GM06990 (cell line): ENCODE measurements around the gene ACOT7.

ENCODE experiments used
- DNase-seq: peaks from one replicate; pipeline ENCODE4 v3.0.0-alpha.2; 2011; ENCODE audit not compliant: insufficient read length; ENCODE audit errors: extremely low read depth
- H3K27me3 ChIP-seq: replicated peaks from 2 replicates; pipeline ENCODE4 v1.6.0; 2011; ENCODE audit warnings: low read length; ENCODE audit not compliant: control insufficient read depth, insufficient read depth
- H3K36me3 ChIP-seq: 2 replicates; pipeline ENCODE4 v1.5.1; 2011; ENCODE audit warnings: low read length; ENCODE audit not compliant: control insufficient read depth, insufficient read depth
- H3K4me3 ChIP-seq: replicated peaks from 2 replicates; pipeline ENCODE4 v1.5.1; 2011; ENCODE audit warnings: low read depth, mild to moderate bottlenecking, control low read depth, low read length
- CTCF ChIP-seq: IDR thresholded peaks from 2 replicates; pipeline ENCODE4 v1.5.1; 2011; ENCODE audit warnings: low read length, control low read depth, mild to moderate bottlenecking, inconsistent platforms; ENCODE audit not compliant: insufficient read depth, poor library complexity, severe bottlenecking

Gene ACOT7

GRCh38 chr1:6248161-6248776, 145.3 kb downstream of the ACOT7 start:
- Histone ChIP-seq H3K36me3 (no peaks in the 10 kb centered on the region), H3K27me3 (peaks cover 4% of the 10 kb centered on the region; the same call in 1 of the 2 replicates), H3K4me3 (no peak overlapping the region)
- DNase-seq = no peak
- no peak for TF ChIP-seq CTCF

- no peak overlapping the region for H3K4me3 ChIP-seq
- no peak for DNase-seq
- peaks cover 5% of the 10 kb centered on the region; the same call in 1 of the 2 replicates for H3K27me3 ChIP-seq
- H3K36me3 ChIP-seq = no peaks in the 10 kb centered on the region
- no peak for TF ChIP-seq CTCF
These were observed 145.9 kb downstream of the ACOT7 start for GRCh38 chr1:6247651-6248050.

- H3K4me3 ChIP-seq = no peak overlapping the region
- peaks cover 5% of the 10 kb centered on the region; the same call in 1 of the 2 replicates for H3K27me3 ChIP-seq
- peak; percentile 61 for DNase-seq
- TF ChIP-seq CTCF = peak; percentile 89
- no peaks in the 10 kb centered on the region for H3K36me3 ChIP-seq
These were observed 146.8 kb downstream of the ACOT7 start for GRCh38 chr1:6246497-6247467.

GRCh38 chr1:6245869-6246496, 147.6 kb downstream of the ACOT7 start:
- Histone ChIP-seq H3K27me3 (peaks cover 8% of the 10 kb centered on the region; the same call in 1 of the 2 replicates), H3K4me3 (peak overlapping the region; percentile 64), H3K36me3 (no peaks in the 10 kb centered on the region)
- TF ChIP-seq CTCF = no peak
- peak; percentile 55 for DNase-seq

- DNase-seq = peak; percentile 85
- peak; percentile 85 for TF ChIP-seq CTCF
- H3K27me3 ChIP-seq = peaks cover 10% of the 10 kb centered on the region
- no peaks in the 10 kb centered on the region for H3K36me3 ChIP-seq
- peak overlapping the region; percentile 64 for H3K4me3 ChIP-seq
These were observed 148.3 kb downstream of the ACOT7 start for GRCh38 chr1:6245086-6245868.
